HepG2 (cell line): ENCODE results near the gene FAM171A2. TPM values are rescaled to one million over a fixed set of nuclear protein-coding genes. Genes with fewer than 3 reads are reported as not detected.
A peak's percentile ranks its signal among the peaks of the same experiment; 100 is the strongest.

Experiments
- CAMTA2 ChIP-seq: sonication (generic); formaldehyde crosslinking; IDR thresholded peaks from 2 replicates; pipeline ENCODE4 v1.4.0; 2020; ENCODE audit warnings: mild to moderate bottlenecking, missing genetic modification reagents, borderline replicate concordance
- CENPBD1 ChIP-seq: sonication (generic); formaldehyde crosslinking; IDR thresholded peaks from 2 replicates; pipeline ENCODE4 v1.8.0; 2022; ENCODE audit warnings: missing genetic modification reagents, low read depth, mild to moderate bottlenecking, borderline replicate concordance
- CHD2 ChIP-seq: IDR thresholded peaks from 2 replicates; pipeline ENCODE4 v1.6.1; 2011; ENCODE audit warnings: low read depth, low read length, improper control_type of control experiment
- ELF3 ChIP-seq: IDR thresholded peaks from 2 replicates; pipeline ENCODE4 v1.6.1; 2016; ENCODE audit warnings: missing genetic modification reagents, missing compliant biosample characterization
- HMGXB3 ChIP-seq: sonication (generic); formaldehyde crosslinking; IDR thresholded peaks from 2 replicates; pipeline ENCODE4 v1.4.0; 2020; ENCODE audit warnings: missing genetic modification reagents, borderline replicate concordance
- HNF1B ChIP-seq: sonication (generic); formaldehyde crosslinking; IDR thresholded peaks from 2 replicates; pipeline ENCODE4 v1.5.1; 2020; ENCODE audit warnings: mild to moderate bottlenecking, moderate library complexity, missing genetic modification reagents
- HOMEZ ChIP-seq: IDR thresholded peaks from 2 replicates; pipeline ENCODE4 v1.6.1; 2016; ENCODE audit warnings: low read depth
- MXI1 ChIP-seq: IDR thresholded peaks from 3 replicates; pipeline ENCODE4 v1.6.1; 2012; ENCODE audit warnings: low read depth, low read length, inconsistent platforms, borderline replicate concordance
- SMARCE1 ChIP-seq: fragments of 450-650 bp; IDR thresholded peaks from 2 replicates; pipeline ENCODE4 v1.6.1; 2017; ENCODE audit warnings: borderline replicate concordance
- SOX6 ChIP-seq, 2 experiments: fragments of 450-650 bp in 1 of 2; sonication (generic) in 1 of 2; formaldehyde crosslinking in 1 of 2; IDR thresholded peaks; 2 replicates each; pipeline versions ENCODE4 v1.4.0 to v1.6.1; 2017 to 2020; ENCODE audit warnings: antibody characterized with exemption in 1 of 2, mild to moderate bottlenecking in 1 of 2, missing genetic modification reagents in 1 of 2
- STAT5B ChIP-seq: sonication (generic); formaldehyde crosslinking; IDR thresholded peaks from 2 replicates; pipeline ENCODE4 v1.4.0; 2020; ENCODE audit warnings: missing genetic modification reagents
- ZNF234 ChIP-seq: sonication (generic); formaldehyde crosslinking; conservative IDR thresholded peaks from 2 replicates; pipeline ENCODE4 v1.5.1; 2020; ENCODE audit warnings: mild to moderate bottlenecking, missing genetic modification reagents
- ZNF383 ChIP-seq: sonication (generic); formaldehyde crosslinking; IDR thresholded peaks from 2 replicates; pipeline ENCODE4 v1.4.0; 2020; ENCODE audit warnings: missing genetic modification reagents, mild to moderate bottlenecking, borderline replicate concordance
- ZNF546 ChIP-seq: sonication (generic); formaldehyde crosslinking; conservative IDR thresholded peaks from 2 replicates; pipeline ENCODE4 v1.8.1; 2023; ENCODE audit warnings: mild to moderate bottlenecking, missing genetic modification reagents
- ZNF7 ChIP-seq: IDR thresholded peaks from 2 replicates; pipeline ENCODE4 v1.6.1; 2016; ENCODE audit warnings: missing biosample characterization, missing genetic modification reagents
- ZNF703 ChIP-seq: sonication (generic); formaldehyde crosslinking; IDR thresholded peaks from 2 replicates; pipeline ENCODE4 v1.5.1; 2020; ENCODE audit warnings: missing genetic modification reagents, mild to moderate bottlenecking, moderate library complexity, borderline replicate concordance
- ZNF710 ChIP-seq: sonication (generic); formaldehyde crosslinking; IDR thresholded peaks from 2 replicates; pipeline ENCODE4 v1.5.0; 2020; ENCODE audit warnings: mild to moderate bottlenecking, missing genetic modification reagents, borderline replicate concordance
- ZSCAN30 ChIP-seq: sonication (generic); formaldehyde crosslinking; IDR thresholded peaks from 2 replicates; pipeline ENCODE4 v1.5.0; 2020; ENCODE audit warnings: mild to moderate bottlenecking, missing genetic modification reagents
- polyA plus RNA-seq, 8 experiments: library from polyadenylated mRNA; depleted of rRNA in 3 of 8; stranded (reverse) in 7 of 8; unstranded in 1 of 8; fragments of >200 nt; fragmentation: Illumina TruSeq in 4 of 8; extraction: Trizol in 4 of 8; gene quantifications; 2 replicates each; pipeline versions ENCODE4 v1.2.1 to v1.2.3, GENCODE V29; 2011 to 2016; ENCODE audit warnings: low read depth in 4 of 8, missing spikeins in 1 of 8, mixed read lengths in 1 of 8; ENCODE audit not compliant: insufficient read depth in 1 of 8
- total RNA-seq, 5 experiments: library from RNA; depleted of rRNA; stranded (reverse); fragments of >200 nt; fragmentation: Illumina TruSeq; extraction: Trizol; gene quantifications; 2 replicates each; pipeline ENCODE4 v1.2.3, GENCODE V29; 2016; ENCODE audit warnings: low read depth in 1 of 5

The FAM171A2 gene
- total and polyA plus RNA-seq, 2 of the 13 experiments (the other 11 are each of a cell fraction or from before 2014, with no cell fraction given): 1.8 to 3.6 TPM

GRCh38 chr17:44374306-44375195 is 10.9 kb upstream of the FAM171A2 start (continued):
- TF ChIP-seq ZNF234 (CRISPR knock-in tag) (no peak), ZNF383 (CRISPR knock-in tag) (no peak), ZNF546 (CRISPR knock-in tag) (no peak), CHD2 (0 out of 2 replicates have a peak, but pooled peaks have one; percentile 29), SOX6 (IDR thresholded peaks at IDR 0.05) (no peak), SOX6 (CRISPR knock-in tag; IDR thresholded peaks at IDR 0.05) (no peak; the same call in 1 of the 2 replicates), CAMTA2 (CRISPR knock-in tag) (no peak; the same call in 1 of the 2 replicates), ZSCAN30 (no peak), HMGXB3 (CRISPR knock-in tag) (peak; percentile 41; the same call in 1 of the 2 replicates), SMARCE1 (no peak), MXI1 (no peak; the same call in 2 of the 3 replicates), HNF1B (peak; percentile 84), ZNF7 (CRISPR knock-in tag) (no peak), ELF3 (CRISPR knock-in tag) (peak; percentile 58), ZNF710 (peak; percentile 35; the same call in 1 of the 2 replicates), CENPBD1 (CRISPR knock-in tag) (no peak), STAT5B (CRISPR knock-in tag) (no peak), HOMEZ (CRISPR knock-in tag) (no peak), ZNF703 (CRISPR knock-in tag) (0 out of 2 replicates have a peak, but pooled peaks have one; percentile 67)
